ENCODE results near the gene PCP4. TPM values are rescaled to one million over a fixed set of nuclear protein-coding genes. Genes with fewer than 3 reads are reported as not detected.

The PCP4 gene
- total and polyA plus RNA-seq, 4 donors, result 0.20 TPM; not detected in 3

GRCh38 chr21:39924577-39925308 lies 57.5 kb downstream of the PCP4 start (continued):
- TF ChIP-seq ZBTB33 (IDR thresholded peaks at IDR 0.05), result no peak
- TF ChIP-seq SP1 (IDR thresholded peaks at IDR 0.05), result no peak
- TF ChIP-seq TAF1 (conservative IDR thresholded peaks at IDR 0.05), result no peak

DNA sequence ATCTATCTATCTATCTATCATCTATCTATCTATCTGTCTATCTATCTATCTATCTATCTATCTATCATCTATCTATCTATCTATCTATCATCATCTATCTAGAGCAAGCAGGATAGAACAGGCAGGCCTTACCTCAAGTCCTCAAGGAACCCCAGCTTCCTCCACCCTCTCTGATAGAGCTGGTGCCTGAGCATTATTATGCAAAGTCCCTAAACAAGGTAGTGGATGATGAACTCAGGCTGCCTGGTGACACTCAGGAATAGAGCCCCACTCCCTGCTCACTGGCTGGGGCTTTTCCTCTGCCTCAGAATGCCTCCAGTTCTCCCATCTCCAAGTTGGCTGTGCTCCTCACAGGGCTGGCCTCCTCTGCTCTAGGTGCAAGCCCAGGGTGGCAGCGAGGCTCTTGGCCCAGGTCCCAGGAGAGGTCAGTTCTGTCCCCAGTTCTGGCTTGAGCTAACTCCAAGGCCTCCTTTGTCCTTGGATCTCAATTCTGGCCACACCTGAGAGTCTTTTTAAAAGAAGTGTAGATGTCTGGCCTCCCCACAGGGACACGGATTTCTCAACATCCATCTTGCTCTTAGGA lies 60.2 kb downstream of the PCP4 start:
- Histone ChIP-seq H3K9ac (ENCODE audit: low read depth in 1 of 2, low read length in 2 of 2) (no peak overlapping the region), H3K4me1 (ENCODE audit: control insufficient read depth in 4 of 4, insufficient read depth in 4 of 4, low read length in 3 of 4) (no peaks in the 10 kb centered on the region), H3K36me3 (ENCODE audit: control insufficient read depth in 4 of 4, insufficient read depth in 3 of 4, low read depth in 1 of 4, low read length in 3 of 4) (no peaks in the 10 kb centered on the region), H3K4me3 (ENCODE audit: low read depth in 1 of 3, low read length in 3 of 3) (no peak overlapping the region), H3K27ac (ENCODE audit: low read depth in 1 of 2, low read length in 2 of 2) (no peak overlapping the region), H3K9me3 (ENCODE audit: control insufficient read depth in 4 of 4, low read length in 3 of 4) (no peaks in the 10 kb centered on the region), H3K27me3 (ENCODE audit: control insufficient read depth in 4 of 4, insufficient read depth in 4 of 4, low read length in 3 of 4) (peaks cover 0 to 4% (median 1%) of the 10 kb centered on the region in 4 donors)
- 66% methylated on average over 2 of the region's 2 CpGs for WGBS
- no peak for DNase-seq (ENCODE audit: low spot score)
- no peak for TF ChIP-seq MAX (IDR thresholded peaks at IDR 0.05)

GRCh38 chr21:39932335-39932734 lies 65.1 kb downstream of the PCP4 start:
- Histone ChIP-seq H3K27ac (ENCODE audit: low read depth in 1 of 2, low read length in 2 of 2) (no peak overlapping the region), H3K4me1 (ENCODE audit: control insufficient read depth in 4 of 4, insufficient read depth in 4 of 4, low read length in 3 of 4) (no peaks in the 10 kb centered on the region), H3K27me3 (ENCODE audit: control insufficient read depth in 4 of 4, insufficient read depth in 4 of 4, low read length in 3 of 4) (peaks cover 0 to 15% (median 1%) of the 10 kb centered on the region in 4 donors), H3K4me3 (ENCODE audit: low read depth in 1 of 3, low read length in 3 of 3) (no peak overlapping the region), H3K9ac (ENCODE audit: low read depth in 1 of 2, low read length in 2 of 2) (no peak overlapping the region), H3K9me3 (ENCODE audit: control insufficient read depth in 4 of 4, low read length in 3 of 4) (no peaks in the 10 kb centered on the region), H3K36me3 (ENCODE audit: control insufficient read depth in 4 of 4, insufficient read depth in 3 of 4, low read depth in 1 of 4, low read length in 3 of 4) (no peaks in the 10 kb centered on the region)
- 82% methylated on average over 1 of the region's 1 CpG for WGBS
- no peak for DNase-seq (ENCODE audit: low spot score)
- no peak for TF ChIP-seq MAX (IDR thresholded peaks at IDR 0.05)
- no peak for TF ChIP-seq EGR1 (IDR thresholded peaks at IDR 0.05; ENCODE audit: low read depth in 2 of 2)
- TF ChIP-seq REST (IDR thresholded peaks at IDR 0.05), result no peak
- TF ChIP-seq NR2F2 (IDR thresholded peaks at IDR 0.05), result no peak
- TF ChIP-seq JUND (IDR thresholded peaks at IDR 0.05), result no peak
